Spleen (tissue), 11 donors: Measurements from ENCODE around the gene PRSS27. TPM values are rescaled to one million over a fixed set of nuclear protein-coding genes. Genes with fewer than 3 reads are reported as not detected.

Experiments used
- DNase-seq: peaks from one replicate; pipeline ENCODE4 v3.0.0-alpha.2; 2020
- H3K27ac ChIP-seq, 8 donors: fragments of 200-600 bp; sonication (generic) in 7 of 8; 1 replicate in 4 of 8; 2 replicates in 4 of 8; pipeline versions ENCODE4 v1.5.0 to v1.8.0; 2016 to 2021; ENCODE audit warnings: inconsistent platforms in 4 of 8, mild to moderate bottlenecking in 4 of 8, moderate library complexity in 1 of 8
- H3K27me3 ChIP-seq, 7 donors: fragments of 200-600 bp; sonication (generic) in 6 of 7; replicated peaks in 1 of 7; 1 replicate in 4 of 7; 2 replicates in 3 of 7; pipeline versions ENCODE4 v1.5.0 to v1.8.0; 2016 to 2021; ENCODE audit warnings: inconsistent platforms in 3 of 7, mild to moderate bottlenecking in 1 of 7
- H3K36me3 ChIP-seq, 6 donors: fragments of 200-600 bp; sonication (generic) in 5 of 6; 1 replicate in 4 of 6; 2 replicates in 2 of 6; pipeline versions ENCODE4 v1.5.0 to v1.8.0; 2016 to 2021; ENCODE audit warnings: inconsistent platforms in 2 of 6
- H3K4me1 ChIP-seq, 6 donors: fragments of 200-600 bp; sonication (generic) in 5 of 6; 1 replicate in 3 of 6; 2 replicates in 3 of 6; pipeline versions ENCODE4 v1.5.0 to v1.8.0; 2016 to 2021; ENCODE audit warnings: inconsistent platforms in 3 of 6
- H3K4me3 ChIP-seq, 8 donors: fragments of 200-600 bp; sonication (generic) in 7 of 8; 1 replicate in 4 of 8; 2 replicates in 4 of 8; pipeline versions ENCODE4 v1.5.0 to v1.8.0; 2016 to 2021; ENCODE audit warnings: inconsistent platforms in 4 of 8, mild to moderate bottlenecking in 4 of 8, moderate library complexity in 2 of 8
- H3K9me3 ChIP-seq, 8 donors: fragments of 200-600 bp; sonication (generic) in 7 of 8; 1 replicate in 4 of 8; 2 replicates in 4 of 8; pipeline versions ENCODE4 v1.5.0 to v1.8.0; 2016 to 2021; ENCODE audit warnings: inconsistent platforms in 4 of 8
- POLR2A ChIP-seq, 3 donors: fragments of 450-650 bp; IDR thresholded peaks; one replicate each; pipeline ENCODE4 v1.5.1; 2017; ENCODE audit warnings: antibody characterized with exemption in 3 of 3, mild to moderate bottlenecking in 1 of 3
- POLR2AphosphoS5 ChIP-seq, 3 donors: sonication (generic); formaldehyde crosslinking; IDR thresholded peaks; one replicate each; pipeline ENCODE4 v1.5.1; 2017; ENCODE audit warnings: antibody characterized with exemption in 3 of 3
- WGBS, 5 donors: extraction: QIAGEN DNeasy Blood & Tissue Kit in 3 of 5; methylation state at CpG; one replicate each; pipeline versions ENCODE4 v1.1.5 to v1.1.7; 2013 to 2018; 5-methylcytosine and 5-hydroxymethylcytosine counted together
- intact Hi-C: fragments of 100-400 bp; cut with DNase I; formaldehyde crosslinking; loops from one replicate; pipeline ENCODE4 v1.15.0; 2023; ENCODE audit warnings: low total_unique reads
- polyA plus RNA-seq, 3 donors: library from polyadenylated mRNA; stranded (reverse); fragments of 200-250 nt; gene quantifications; one replicate each; pipeline ENCODE4 v1.2.1, GENCODE V29; 2013
- total RNA-seq, 7 donors: library from RNA; depleted of rRNA in 3 of 7; stranded (reverse); fragments of >200 nt in 3 of 7; fragmentation: NEBNext Ultra II Directional in 4 of 7; extraction: Animal tissue kit (Norgen Biotek cat#: 25700) in 4 of 7; gene quantifications; one replicate each; pipeline versions ENCODE4 v1.1.0 to v1.2.1, GENCODE V29; 2016 to 2021
- TF ChIP-seq, protein P1 (sequence below), 11 experiments: fragments of 200-600 bp in 7 of 11; fragments of 450-650 bp in 4 of 11; sonication (generic) in 4 of 11; IDR thresholded peaks in 8 of 11; conservative IDR thresholded peaks in 3 of 11; 1 replicate in 7 of 11; 2 replicates in 4 of 11; pipeline versions ENCODE4 v1.4.0 to v1.8.0; 2016 to 2021; ENCODE audit warnings: antibody characterized with exemption in 11 of 11, inconsistent platforms in 4 of 11, mild to moderate bottlenecking in 1 of 11
- donor health status: healthy with polysubstance abuse.
- donor health status: DM: no; HTN: no; CAD: no; lungs with moderate emphysema.
- donor health status: DM: no; HTN: no; CAD: no.
- donor health status: Bipolar disorder and iron deficiency.
- donor health status: healthy.
- donor health status: DM: no; HTN: no; CAD: no.
- donor health status: DM: yes; HTN: yes; CAD: no.

The PRSS27 gene
- total and polyA plus RNA-seq, 10 donors: 0.84 to 2.1 (median 1.2) TPM

DNA sequence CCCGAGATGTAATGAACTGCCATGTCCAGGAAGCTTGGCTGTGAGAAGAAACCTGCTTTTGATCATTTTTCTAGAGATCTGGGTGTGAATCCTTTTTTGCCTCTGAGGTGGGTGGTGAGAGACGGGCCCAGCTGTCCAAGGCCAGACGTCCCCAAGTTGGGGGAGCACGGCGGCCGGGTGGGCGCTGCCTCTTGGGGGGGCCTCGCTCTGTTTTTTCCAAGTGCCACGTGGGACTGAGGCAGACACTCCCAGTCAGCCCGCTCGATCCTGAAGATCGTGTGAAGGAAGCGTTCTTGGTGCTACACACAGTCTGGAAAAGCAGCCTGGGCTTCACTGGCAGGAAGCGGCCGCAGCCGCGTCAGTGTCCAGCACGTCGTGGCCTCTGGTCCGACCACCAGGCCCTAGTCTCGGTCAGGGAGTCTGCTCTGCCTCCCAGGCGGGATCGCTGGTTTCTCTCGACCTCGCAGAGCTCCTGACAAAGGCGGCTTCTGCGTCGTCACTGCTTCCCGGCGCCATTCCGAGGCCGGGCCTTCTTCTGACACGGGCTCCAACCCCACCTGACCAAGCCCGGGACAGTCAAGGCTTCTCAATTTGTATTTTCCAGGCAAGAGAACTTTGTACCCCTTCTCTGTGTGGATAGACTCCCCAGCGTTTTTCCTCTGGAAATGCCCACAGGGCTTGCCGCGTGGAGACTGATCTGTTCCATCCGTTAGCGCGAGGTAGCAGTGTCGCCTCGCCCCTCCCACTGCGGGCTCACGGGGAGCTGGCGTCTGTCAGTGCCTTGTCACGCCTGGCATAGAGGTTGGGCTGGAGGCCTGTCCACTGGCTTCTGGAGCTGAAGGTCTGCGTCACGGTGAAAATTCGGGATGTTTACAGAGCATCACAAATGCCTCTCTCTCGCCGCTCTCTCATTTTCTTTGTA lies 12.4 kb downstream of the PRSS27 start:
- Histone ChIP-seq H3K9me3 (no peaks in the 10 kb centered on the region), H3K4me1 (no peaks in the 10 kb centered on the region), H3K36me3 (peaks cover 0 to 78% (median 64%) of the 10 kb centered on the region in 6 donors), H3K27ac (no peak overlapping the region), H3K27me3 (no peaks in the 10 kb centered on the region), H3K4me3 (no peak overlapping the region)
- intact Hi-C loops: no loop called here
- 94 to 96% (median 95%) methylated on average over 48 to 51 of the region's 51 CpGs for WGBS, 5 donors
- TF ChIP-seq, protein P1, sequence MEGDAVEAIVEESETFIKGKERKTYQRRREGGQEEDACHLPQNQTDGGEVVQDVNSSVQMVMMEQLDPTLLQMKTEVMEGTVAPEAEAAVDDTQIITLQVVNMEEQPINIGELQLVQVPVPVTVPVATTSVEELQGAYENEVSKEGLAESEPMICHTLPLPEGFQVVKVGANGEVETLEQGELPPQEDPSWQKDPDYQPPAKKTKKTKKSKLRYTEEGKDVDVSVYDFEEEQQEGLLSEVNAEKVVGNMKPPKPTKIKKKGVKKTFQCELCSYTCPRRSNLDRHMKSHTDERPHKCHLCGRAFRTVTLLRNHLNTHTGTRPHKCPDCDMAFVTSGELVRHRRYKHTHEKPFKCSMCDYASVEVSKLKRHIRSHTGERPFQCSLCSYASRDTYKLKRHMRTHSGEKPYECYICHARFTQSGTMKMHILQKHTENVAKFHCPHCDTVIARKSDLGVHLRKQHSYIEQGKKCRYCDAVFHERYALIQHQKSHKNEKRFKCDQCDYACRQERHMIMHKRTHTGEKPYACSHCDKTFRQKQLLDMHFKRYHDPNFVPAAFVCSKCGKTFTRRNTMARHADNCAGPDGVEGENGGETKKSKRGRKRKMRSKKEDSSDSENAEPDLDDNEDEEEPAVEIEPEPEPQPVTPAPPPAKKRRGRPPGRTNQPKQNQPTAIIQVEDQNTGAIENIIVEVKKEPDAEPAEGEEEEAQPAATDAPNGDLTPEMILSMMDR (IDR thresholded peaks at IDR 0.05 in 8 of 11, conservative IDR thresholded peaks at IDR 0.05 in 3 of 11): no peak
- peak in 1 of 3 donors; percentile 41 for TF ChIP-seq POLR2AphosphoS5 (IDR thresholded peaks at IDR 0.05)
- no peak for TF ChIP-seq POLR2A (IDR thresholded peaks at IDR 0.05)
- DNase-seq: peak; percentile 69

DNA sequence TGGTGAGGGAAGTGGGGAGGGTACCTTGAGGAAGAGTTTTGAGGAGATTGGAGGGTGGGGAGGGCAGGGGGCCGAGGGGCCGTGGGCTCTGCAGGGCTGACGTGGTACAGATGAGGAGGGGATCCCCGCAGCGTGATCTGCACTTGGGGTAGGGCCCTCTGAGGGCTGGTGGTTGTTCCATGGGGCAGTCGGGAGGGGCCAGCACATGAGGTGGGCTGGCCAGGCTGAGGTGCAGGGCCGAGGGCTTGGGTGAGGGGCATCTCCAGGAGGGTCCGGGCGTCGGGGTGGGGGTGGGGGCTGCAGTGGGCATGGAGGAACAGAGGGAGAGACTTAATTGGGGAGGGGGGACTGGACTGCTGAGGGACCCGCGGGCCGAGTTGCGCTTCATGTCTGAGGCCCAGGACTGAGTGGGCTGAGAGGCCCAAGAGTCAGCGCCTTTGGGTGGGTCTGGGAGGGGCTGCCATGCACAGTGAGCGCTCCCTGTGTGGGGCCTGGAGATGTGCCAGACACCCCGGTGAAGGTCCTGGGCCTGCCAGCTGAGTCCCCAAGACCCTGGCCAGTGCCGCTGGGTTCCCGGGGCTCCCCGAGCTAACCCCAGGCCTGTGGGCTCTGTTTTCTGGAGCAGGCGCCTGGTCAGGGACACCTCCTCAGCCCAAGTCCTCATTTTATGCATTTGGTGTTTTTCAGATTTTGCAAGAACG lies 13.3 kb downstream of the PRSS27 start:
- H3K27me3 ChIP-seq: no peaks in the 10 kb centered on the region
- H3K27ac ChIP-seq: no peak overlapping the region
- H3K4me3 ChIP-seq: no peak overlapping the region
- no peaks in the 10 kb centered on the region for H3K4me1 ChIP-seq
- DNase-seq: no peak
- WGBS, 5 donors: 94% methylated on average over 18 to 22 of the region's 22 CpGs
- intact Hi-C loops: no loop called here
- H3K9me3 ChIP-seq: no peaks in the 10 kb centered on the region
- peaks cover 0 to 87% (median 73%) of the 10 kb centered on the region in 6 donors for H3K36me3 ChIP-seq
- TF ChIP-seq POLR2A (IDR thresholded peaks at IDR 0.05) (no peak), POLR2AphosphoS5 (IDR thresholded peaks at IDR 0.05) (no peak)
- TF ChIP-seq, protein P1 (IDR thresholded peaks at IDR 0.05 in 8 of 11, conservative IDR thresholded peaks at IDR 0.05 in 3 of 11): no peak

DNA sequence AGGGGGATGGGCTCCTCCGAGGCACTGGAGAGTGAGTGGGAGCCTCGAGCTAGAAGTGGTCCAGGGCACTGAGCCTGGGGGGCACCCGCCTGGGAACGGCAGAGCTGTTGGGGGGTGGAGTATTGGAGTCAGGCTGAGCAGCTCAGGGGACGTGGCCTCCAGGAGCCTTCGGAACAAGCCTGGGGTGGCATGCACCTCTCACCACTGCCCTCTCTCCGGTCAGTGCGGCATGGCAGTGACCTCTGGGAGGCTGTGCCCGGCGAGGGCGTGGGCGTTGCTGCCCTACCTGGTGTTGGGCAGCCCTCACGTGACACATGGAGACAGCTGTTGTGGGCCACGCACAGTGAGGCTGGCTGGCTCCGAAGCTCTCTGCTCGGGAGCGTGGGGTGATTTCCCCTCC lies 13.9 kb downstream of the PRSS27 start:
- H3K4me3 ChIP-seq: no peak overlapping the region
- TF ChIP-seq, protein P1 (IDR thresholded peaks at IDR 0.05 in 8 of 11, conservative IDR thresholded peaks at IDR 0.05 in 3 of 11): no peak
- TF ChIP-seq POLR2A (IDR thresholded peaks at IDR 0.05) (no peak), POLR2AphosphoS5 (IDR thresholded peaks at IDR 0.05) (no peak)
- H3K4me1 ChIP-seq: no peaks in the 10 kb centered on the region
- H3K36me3 ChIP-seq: peaks cover 0 to 93% (median 79%) of the 10 kb centered on the region in 6 donors
- no peak for DNase-seq
- 94 to 97% (median 96%) methylated on average over 4 to 17 of the region's 17 CpGs for WGBS, 5 donors
- H3K9me3 ChIP-seq: no peaks in the 10 kb centered on the region
- H3K27me3 ChIP-seq: no peaks in the 10 kb centered on the region
- no peak overlapping the region for H3K27ac ChIP-seq
- intact Hi-C loops: no loop called here

DNA sequence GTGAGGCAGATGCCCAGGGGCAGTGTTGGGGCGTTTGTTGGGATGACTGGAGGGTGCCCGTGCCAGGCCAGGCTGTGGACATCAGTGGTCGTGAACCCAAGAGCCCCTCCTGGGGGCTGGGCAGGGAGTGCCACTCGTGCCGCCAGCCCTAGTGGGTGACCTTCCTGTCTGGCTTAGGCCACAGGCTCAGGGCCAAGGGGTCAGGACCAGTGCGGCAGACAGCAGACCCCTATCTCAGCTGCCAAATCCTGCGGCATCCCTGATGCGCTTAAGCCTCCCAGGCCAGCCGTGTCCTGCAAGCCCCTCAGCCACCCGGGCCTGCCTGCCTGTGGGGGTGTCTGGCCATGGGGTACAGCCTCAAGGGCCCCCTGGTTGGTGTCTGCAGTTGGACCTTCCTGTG lies 14.7 kb downstream of the PRSS27 start:
- WGBS, 5 donors: 90 to 96% (median 90%) methylated on average over 9 to 10 of the region's 10 CpGs; no CpG with 5 or more reads in 1 of the 5 donors
- no peak for DNase-seq
- no peaks in the 10 kb centered on the region for H3K4me1 ChIP-seq
- intact Hi-C loops: no loop called here
- H3K4me3 ChIP-seq: no peak overlapping the region
- no peaks in the 10 kb centered on the region for H3K9me3 ChIP-seq
- TF ChIP-seq POLR2A (IDR thresholded peaks at IDR 0.05) (no peak), POLR2AphosphoS5 (IDR thresholded peaks at IDR 0.05) (no peak)
- TF ChIP-seq, protein P1 (IDR thresholded peaks at IDR 0.05 in 8 of 11, conservative IDR thresholded peaks at IDR 0.05 in 3 of 11): no peak
- H3K36me3 ChIP-seq: peaks cover 0 to 100% (median 87%) of the 10 kb centered on the region in 6 donors
- H3K27ac ChIP-seq: no peak overlapping the region
- H3K27me3 ChIP-seq: no peaks in the 10 kb centered on the region
